Smooth muscle cell of the brain vasculature (primary cell): ENCODE measurements around the gene DCPS.
"Not testable (repeated sequence)": the region's sequence is repeated elsewhere in the genome, so short reads cannot be mapped to it uniquely, and the experiment has no call there.

Experiments used
- DNase-seq: peaks from one replicate; pipeline ENCODE4 v3.0.0-alpha.2; 2012; ENCODE audit warnings: low read depth, low spot score

The DCPS gene

DNA sequence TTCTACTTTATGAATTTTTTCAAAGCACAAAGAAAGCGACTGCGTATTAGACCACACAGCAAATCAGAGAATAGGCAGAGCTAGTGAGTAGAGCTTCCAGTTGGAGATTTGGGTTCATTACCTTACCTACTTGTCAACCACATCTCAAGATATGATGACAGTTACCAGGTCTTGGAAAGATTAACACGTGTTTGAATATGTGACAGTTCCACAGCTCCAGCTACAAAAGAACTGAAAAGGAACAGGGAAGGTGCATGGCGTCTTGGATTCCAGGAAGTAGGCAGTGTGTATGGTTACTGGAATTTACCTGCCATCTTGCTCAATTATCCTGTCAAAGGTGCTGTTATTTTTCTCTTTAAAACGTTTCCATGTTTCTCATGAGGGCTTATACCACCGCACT is 15.6 kb upstream of the DCPS start:
- no peak for DNase-seq

DNA sequence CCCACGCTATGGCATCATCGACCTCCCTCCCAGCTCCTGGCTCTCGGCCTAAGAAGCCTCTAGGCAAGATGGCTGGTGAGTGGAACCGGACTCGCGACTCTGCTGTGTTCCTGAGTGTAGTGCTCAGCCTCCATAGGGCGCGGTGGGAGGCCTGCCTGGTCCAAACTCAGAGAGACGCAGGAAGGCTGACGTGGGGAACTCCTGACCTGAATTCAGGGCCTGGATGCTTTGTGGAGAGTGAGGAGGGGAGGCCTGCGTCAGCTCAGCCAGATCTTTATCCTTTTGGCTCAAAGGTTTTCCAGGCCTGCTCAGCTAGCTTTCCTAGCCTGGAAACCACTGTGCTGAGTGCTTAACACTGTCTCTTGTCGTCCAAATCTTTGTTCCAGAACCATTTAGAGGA is 13.0 kb upstream of the DCPS start:
- DNase-seq: no peak

DNA sequence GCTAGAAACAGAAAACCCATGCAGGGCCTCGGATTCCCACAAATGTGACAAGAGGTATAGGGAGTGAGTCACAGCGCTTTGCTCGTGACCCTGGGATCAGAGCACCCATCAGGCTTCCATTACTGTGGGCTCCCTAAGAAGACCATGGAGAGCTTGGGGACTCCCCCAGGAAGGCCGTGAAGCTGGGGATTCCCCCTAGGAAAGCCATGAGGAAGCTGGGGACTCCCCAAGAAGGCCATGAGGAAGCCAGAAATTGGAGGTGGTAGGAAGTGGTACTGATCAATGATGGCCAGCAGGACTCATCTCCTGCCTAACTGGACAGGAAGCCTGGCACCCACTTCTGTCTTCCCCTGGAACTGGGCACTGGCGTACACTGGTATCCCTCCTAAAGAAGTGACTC is 10.1 kb upstream of the DCPS start:
- no peak for DNase-seq

DNA sequence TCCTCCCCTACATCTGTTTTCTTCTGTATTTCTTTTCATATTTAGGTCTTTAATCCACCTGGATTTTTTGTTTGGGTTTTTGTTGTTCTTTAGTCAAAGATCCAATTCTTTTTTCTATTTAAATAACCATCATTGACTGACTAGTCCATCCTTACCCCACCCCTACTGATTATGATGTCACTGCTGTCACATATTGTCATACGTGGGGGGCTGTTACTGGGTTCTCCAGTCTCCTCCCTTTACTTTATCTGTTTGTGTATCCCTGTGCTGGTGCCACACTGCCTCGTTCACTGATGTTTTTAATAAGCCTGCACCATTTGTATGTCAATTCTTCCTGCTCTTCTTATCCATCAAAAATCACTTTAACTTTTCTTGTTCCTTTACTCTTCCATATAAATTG is 6.9 kb upstream of the DCPS start:
- DNase-seq: no peak

DNA sequence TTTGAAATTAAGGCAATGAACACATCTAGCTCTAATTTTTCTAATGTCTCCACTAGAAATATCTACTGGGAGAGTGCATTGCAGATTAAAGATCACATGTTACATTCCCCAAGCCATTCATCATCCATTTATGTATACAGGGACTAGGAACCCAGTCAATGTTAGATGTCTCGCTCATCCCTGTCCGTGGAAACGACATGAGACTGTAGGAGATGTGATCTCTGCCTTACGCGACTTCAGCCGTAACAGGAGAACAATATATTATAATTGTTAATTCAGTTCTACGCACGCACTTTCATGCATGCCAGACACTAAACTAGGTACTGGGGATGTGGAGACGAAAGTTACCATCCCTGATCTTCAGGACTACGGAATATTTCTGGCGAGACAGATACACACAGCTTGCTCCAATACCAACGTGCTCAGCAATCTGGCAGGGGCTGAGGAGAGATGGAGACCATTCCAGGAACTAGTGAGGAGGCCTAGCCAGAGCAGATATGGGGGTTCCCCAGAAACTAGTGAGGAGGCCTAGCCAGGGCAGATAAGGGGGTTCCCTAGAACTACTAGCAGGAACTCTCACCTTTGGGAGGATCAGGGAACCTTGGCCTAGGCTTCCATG is 706 bp downstream of the DCPS start:
- no peak for DNase-seq

DNA sequence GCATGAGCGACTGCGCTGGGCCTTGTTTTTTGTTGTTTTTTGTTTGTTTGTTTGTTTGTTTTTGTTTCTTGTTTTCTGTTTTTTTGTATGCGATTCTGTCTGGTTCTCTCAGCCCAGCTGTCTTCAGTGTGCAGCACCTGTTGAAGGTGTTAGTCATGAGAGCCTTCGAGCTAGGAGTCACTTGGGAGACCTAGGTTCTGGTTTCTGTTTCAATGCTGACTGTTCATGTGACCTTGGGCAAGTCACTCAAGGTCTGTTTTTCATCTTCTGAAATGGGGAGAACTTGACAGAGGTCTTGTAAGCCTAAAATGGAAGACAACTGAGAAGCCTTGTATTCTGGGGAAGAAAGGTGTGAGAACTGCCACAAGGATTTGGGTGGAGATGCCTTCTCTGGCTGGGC is 1.8 kb downstream of the DCPS start:
- no peak for DNase-seq

DNA sequence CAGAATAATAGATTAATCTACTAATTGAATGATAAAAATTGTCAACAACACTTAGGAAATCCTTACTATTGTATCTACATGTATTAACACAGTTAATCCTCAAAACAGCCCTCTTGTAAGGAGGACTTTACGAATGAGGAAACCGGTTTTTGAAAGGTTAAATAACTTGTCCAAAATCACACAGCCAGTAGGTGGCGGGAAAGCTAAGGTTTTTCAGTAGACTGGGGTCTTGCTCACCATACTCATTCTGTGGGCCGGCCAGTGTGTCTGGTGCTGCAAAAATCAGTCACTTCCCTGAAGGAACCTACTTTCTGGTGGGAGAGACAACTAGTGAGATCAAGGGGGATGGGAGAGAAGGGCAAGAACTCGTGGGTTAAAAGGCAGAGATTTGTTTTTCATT is 3.8 kb downstream of the DCPS start:
- no peak for DNase-seq

DNA sequence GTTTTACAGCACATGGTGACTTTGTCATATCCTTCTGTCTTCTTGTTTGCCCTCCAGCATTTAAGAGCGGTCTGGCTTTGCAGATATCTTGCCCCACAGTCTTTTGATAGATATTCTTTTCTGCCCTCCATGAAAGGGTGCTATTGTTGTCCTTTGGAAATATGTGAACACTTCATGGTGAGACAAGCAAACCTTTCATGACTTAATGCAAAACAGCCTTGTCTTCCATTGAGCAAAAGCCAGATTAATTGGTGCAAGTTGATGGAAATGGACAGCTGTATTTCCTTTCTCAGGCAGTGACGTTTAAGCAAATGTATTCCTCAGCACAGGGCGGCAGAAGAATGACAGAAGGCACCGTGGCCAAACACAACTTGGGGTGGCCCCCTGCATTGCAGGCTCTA is 4.4 kb downstream of the DCPS start:
- no peak for DNase-seq

DNA sequence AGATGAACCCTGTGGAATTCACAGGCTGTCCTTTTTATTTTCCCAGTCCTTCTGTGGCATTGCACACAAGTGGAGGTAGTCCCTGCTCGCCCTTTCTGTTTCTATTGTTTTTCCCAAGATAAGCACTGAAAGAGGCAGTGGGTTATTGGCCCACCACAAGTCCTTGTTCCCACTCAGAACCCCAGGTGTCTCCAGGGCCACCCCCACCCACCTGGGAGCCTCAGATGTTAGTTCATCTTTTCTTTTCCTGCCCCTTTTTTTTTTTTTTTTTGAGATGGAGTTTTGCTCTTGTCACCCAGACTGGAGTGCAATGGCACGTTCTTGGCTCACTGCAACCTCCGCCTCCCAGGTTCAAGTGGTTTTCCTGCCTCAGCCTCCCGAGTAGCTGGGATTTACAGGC is 4.9 kb downstream of the DCPS start:
- DNase-seq: not testable (repeated sequence)

DNA sequence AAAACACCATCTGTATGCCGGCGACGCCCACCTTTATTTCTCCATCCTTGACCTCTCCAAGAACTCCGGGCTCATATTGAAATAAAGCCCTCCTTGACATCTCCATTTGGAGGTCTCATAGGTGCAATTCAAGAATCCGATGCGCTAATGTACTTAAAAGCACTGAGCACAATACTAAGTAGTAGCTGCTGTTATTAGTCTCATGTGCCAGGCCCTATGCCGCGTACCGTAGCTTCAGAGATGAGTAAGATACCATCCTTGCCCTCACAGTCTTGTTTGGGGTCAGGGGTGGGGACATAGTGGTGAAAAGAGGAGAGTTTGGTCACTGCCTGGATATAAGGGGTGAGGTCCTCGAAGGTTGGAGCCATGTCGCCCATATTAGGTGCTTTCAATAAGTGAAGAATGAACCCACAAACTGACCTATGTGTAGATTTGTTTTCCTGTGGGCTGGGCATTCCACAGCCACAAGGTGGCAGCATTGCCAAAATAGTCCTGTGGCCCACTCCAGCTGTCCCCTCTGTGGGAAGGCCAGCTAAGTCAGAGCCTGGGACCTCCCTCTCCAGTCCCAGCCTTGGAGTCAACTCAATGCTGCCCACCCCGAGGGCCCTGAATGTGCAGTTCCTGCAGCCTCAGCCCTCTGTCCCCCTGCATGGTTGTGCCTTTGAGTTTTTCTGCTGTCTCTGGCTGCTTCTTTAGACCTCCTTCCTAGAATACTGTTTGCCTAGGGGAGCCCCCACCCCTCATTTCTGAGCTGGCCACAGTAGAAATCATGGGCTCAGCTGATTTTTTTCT is 6.5 kb downstream of the DCPS start:
- DNase-seq: peak; percentile 54

DNA sequence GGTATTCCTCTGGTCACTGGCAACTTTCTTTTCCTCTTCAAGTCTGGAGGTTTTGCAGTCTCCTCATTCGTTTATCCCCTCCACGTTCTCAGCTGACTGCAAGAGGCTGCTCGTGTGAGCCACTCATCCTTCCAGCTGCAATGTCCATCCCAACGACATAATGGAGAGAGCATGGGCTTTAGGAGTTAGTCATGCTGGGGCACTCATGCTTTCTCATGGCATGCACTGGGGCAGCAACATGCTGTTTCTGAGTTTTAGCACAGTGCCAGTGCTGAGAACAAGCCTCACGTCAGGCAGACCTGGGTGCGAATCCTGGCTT is 7.1 kb downstream of the DCPS start:
- no peak for DNase-seq

DNA sequence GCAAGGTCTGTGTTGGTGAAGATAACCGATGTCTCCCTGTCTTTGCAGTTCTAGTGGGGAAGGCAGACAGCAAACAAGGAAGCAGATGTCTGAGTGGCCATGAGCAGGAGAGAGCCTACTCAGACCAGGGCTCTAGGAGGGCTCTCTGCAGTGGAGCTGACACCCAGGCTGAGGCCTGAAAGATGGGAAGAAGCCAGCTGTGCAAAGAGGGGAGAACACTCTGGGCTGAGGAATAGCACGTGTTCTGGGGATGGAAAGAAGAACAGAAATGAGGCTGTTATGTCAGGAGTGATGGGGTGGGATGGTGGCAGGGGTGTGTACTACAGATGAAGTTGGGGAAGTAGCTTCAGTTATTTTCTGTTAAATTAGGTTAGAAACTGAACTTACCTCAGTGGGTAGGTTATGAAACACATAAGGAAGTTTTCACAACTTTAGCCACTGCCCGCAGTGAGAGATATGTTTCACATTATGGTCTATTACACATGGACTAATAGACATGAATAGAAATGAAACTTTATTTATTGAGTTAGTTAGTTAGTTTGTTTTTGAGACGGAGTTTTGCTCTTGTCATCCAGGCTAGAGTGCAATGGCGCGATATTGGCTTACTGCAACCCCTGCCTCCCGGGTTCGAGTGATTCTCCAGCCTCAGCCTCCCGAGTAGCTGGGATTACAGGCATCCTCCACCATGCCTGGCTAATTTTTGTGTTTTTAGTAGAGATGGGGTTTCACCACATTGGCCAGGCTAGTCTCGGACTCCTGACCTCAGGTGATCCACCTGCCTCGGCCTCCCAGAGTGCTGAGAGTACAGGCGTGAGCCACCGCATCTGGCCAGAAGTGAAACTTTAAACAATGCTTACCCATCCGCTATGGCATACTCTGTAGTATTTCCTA is 7.8 kb downstream of the DCPS start:
- DNase-seq: no peak

DNA sequence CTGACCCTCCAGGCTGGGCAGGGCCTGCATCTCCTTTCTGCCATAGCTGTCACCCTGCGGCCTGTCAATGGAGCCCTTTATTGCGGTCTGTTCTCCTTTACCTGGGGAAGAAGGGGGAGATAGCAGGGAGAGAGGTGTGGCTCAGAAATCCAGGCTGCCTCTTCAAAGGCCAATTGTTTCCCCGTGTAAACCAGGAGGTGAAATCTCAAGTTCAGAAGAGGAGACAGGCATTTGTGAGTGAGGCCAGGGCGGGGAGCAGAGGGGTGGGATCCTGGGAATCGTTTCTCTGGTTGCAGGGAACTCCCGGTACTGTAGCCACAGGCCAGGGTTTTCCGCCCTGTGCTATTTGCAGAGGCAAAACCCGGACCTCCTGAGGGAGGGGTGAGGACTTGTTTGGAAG is 9.1 kb downstream of the DCPS start:
- DNase-seq: no peak

DNA sequence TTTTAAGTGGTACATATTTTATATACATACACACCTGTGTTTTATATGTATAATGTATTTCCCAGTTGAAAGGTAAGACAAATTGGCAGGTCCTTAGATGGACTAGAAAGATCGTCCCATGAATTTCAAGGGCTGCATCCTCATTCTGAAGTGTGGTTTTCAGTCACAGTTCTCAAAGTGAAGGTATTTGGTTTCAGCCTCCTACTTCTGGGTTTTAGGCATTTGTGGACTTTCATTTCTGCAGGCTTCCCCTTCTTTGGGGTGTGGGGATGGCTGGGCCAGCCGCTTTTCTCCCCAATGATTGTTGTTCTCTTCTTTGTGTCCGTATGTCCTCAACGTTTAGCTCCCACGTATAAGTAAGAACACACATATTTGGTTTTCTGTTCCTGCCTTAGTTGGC is 10.0 kb downstream of the DCPS start:
- DNase-seq: no peak

DNA sequence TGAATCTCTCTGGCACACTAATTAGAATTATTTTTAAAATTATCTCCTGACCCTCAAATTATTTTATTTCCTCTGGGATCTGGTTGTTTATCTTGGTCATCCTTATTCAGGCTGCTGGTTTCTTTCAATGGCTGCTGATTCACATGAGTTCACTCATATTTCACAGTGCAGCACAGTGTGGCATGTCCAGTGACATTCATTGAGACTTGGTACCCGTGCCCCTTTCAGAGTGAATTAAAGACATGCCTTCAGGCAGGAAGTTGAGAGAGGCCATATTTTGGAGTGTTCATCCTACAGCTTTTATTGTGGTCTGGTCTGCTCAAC is 13.5 kb downstream of the DCPS start:
- no peak for DNase-seq

DNA sequence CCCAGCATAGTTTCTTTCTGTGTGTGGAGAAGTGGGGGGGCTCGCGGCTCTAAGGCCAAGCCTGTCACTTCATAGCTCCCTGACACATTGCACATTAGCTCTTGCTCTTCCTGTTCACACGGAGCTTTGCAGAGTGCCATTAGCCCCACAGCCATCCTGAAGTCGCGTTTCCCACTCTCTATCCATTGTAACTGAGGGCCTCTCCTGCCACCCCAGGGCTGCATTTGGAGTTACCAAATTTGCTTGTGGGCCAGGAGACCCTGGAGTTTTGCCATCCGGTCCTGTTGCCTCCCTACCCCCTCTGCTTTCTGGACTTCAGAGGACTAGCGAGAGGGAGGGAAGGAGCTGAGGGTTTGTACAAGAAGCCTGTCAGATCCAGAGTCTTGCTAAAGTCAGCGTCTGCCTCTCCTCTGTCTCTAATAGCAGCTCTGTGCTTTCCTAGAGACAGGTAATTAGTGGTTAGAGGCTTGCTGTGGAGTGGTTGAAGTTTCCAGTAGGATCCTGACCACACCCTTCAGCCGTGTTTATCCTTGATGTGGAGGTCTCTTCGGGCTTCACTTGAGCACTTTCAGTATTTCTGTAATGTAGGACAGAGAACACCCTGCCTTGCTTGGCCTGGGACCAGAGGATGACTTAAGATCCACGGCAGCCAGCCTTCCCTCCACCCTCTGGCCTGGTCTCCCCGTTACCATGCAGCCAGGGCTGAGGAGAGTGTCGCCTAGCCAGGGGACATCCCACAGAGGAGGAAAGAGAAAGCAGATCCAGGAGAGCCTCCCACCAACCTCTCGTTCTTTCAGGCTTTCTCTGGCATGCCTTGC is 14.1 kb downstream of the DCPS start:
- peak; percentile 70 for DNase-seq

DNA sequence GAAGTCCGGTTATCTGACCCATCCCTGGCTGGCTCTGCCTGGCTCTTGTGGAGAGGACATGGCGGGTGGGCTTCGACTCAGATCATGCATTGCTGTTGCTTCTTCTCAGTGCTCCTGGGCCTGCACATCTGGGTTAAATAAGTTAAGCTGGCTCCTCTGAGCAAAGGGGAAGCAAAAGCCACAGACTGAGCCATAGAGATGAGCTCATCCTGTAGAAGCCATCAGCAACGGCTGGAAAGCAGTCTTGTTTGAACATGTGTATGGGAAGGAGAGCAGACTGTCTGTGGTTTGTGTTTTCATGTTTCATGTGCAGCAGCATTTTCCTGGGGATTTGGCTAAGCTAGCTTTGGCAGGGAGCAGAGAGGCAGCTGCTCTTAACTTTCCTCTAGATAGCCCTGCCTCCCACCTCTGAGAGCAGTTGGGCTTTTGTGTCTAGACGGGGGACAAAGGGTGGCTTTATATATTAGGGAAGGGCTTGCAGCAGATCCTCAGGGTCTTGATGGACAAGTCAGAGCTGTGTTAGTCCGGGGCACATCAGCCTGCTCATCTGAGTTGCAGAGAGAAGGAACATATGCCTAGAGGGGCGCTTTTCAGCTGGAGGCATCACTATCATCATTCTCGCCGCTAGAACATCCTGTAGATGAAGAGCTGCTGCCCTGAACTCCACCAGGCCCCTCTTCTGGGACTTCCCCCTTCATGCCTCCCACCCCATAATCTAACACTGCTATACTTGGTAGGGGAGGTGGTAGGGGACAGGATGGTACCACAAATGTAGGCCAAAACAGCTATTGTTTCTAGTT is 14.9 kb downstream of the DCPS start:
- DNase-seq: peak; percentile 73

DNA sequence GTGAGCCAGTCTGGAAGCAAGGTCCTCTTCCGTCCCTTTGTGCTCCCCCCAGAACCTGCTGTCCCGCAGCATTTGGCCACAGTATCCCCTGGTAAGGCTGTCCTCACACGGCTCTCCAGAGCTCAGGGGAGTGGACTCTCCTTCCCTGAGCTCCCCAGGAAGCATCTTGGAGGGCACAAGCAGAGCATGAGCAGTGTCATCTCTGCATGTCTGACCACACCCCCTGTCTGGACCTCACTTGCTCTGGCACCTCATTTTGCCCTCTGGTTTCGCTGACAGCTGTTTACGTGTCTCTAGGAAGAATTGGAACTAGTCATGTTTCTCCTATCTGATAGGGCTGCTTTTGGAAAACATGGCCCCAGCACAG is 15.5 kb downstream of the DCPS start:
- DNase-seq: no peak

DNA sequence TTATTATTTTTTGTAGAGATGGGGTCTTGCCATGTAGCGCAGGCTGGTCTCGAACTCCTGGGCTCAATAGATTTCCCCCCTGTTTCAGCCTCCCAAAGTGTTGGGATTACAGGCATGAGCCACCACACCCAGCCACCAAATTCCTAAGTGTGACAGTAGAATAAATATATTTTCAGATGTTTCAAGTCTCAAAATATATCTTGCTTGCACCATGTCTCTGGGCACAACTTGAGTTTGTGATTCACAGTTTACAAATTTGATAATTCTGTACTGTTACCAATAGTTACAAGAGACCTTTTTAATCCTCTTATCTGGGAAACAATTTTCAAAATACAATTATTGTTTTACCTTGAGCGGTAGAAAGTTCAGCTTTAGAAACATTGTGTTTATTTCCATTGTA is 19.1 kb downstream of the DCPS start:
- no peak for DNase-seq

DNA sequence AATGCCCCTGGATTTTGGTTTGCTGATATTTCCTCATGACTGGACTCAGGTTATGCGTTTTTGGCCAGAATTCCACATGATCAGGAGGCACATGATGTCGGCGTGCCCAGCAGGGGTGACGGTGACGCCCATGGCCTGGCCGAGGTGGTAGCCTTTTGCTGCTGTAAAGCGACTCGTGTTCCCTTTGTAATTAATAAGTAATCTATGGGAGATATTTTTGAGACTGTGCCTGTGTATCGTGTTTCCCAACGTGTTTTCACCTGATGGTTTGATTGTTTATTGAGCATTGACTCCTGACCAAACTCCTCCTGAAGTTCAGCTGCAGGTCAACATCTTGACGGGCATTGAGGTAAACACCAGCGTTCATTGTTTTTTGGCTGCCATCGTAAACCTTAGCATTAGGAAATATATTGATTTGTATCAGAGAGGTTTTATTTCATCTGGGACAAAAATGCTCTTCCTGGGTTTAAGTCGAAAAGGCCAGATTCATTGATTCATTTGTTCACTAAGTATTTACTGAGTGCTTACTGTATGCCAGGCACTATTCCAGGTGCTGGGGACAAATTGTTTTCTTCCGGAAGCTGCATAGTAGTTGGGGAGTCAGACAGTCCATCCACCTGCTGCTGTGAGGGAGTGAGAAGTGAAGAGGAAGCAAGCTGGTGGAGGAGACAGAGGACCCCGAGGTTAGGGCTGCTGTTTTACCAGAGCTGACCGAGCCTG is 23.6 kb downstream of the DCPS start:
- no peak for DNase-seq

DNA sequence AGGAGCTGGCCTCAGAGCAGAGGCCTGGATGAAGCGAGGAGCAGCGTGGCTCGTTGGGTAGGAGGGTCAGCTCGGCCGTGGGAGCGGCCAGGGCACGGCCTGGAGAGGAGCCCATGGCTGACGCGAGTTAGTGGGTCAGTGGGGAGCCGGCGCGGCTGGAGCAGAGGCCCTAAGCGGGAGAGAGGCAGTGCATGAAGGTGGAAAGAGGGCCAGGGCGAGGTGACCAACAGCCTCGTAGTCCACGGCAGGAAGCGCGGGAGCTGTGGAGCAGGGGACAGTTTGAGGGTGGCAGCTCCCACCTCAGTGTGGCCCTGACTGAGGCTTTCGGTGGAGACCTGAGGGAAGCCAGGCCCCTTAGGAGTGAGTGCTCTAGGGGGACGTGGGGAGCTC is 24.1 kb downstream of the DCPS start:
- DNase-seq: no peak
